Kidney (tissue), 14 donors: ENCODE data around the gene CTNNBL1. TPM values are rescaled to one million over a fixed set of nuclear protein-coding genes. Genes with fewer than 3 reads are reported as not detected.
A peak's percentile ranks its signal among the peaks of the same experiment; 100 is the strongest.

ENCODE experiments used
- DNase-seq, 5 donors: peaks; one replicate each; pipeline ENCODE4 v3.0.0-alpha.2; 2013 to 2020
- FAIRE-seq: peaks from 2 replicates; lab custom pipeline; 2012; peaks lifted over from hg19 to GRCh38; lab: Jason Lieb, UNC
- H3K27ac ChIP-seq, 2 donors: one replicate each; pipeline ENCODE4 v1.7.0; 2013; ENCODE audit warnings: low read depth in 2 of 2, low read length in 2 of 2, inconsistent platforms in 1 of 2
- H3K27me3 ChIP-seq: one replicate; pipeline ENCODE4 v1.7.1; 2013; ENCODE audit warnings: low read length, inconsistent platforms; ENCODE audit not compliant: control insufficient read depth, insufficient read depth
- H3K36me3 ChIP-seq, 3 donors: one replicate each; pipeline versions ENCODE4 v1.7.0 to v1.7.1; 2013; ENCODE audit warnings: low read length in 3 of 3, control low read depth in 1 of 3, inconsistent platforms in 1 of 3; ENCODE audit not compliant: insufficient read depth in 3 of 3, control insufficient read depth in 2 of 3
- H3K4me1 ChIP-seq, 3 donors: one replicate each; pipeline versions ENCODE4 v1.7.0 to v1.7.1; 2013; ENCODE audit warnings: low read length in 3 of 3, inconsistent platforms in 1 of 3, low read depth in 1 of 3; ENCODE audit not compliant: control insufficient read depth in 2 of 3, insufficient read depth in 2 of 3
- H3K4me3 ChIP-seq, 3 donors: one replicate each; pipeline versions ENCODE4 v1.7.0 to v1.8.1; 2013; ENCODE audit warnings: low read length in 3 of 3, control low read depth in 1 of 3, inconsistent platforms in 1 of 3
- H3K9ac ChIP-seq, 3 donors: one replicate each; pipeline versions ENCODE4 v1.7.0 to v1.7.1; 2013; ENCODE audit warnings: low read length in 3 of 3, control low read depth in 1 of 3, inconsistent platforms in 1 of 3
- H3K9me3 ChIP-seq, 3 donors: one replicate each; pipeline versions ENCODE4 v1.7.0 to v1.7.1; 2013; ENCODE audit warnings: low read length in 3 of 3, control low read depth in 1 of 3, inconsistent platforms in 1 of 3; ENCODE audit not compliant: control insufficient read depth in 2 of 3, insufficient read depth in 1 of 3
- CTCF ChIP-seq: IDR thresholded peaks from 3 replicates; pipeline ENCODE4 v1.5.1; 2012; ENCODE audit warnings: mild to moderate bottlenecking, moderate library complexity, borderline replicate concordance; ENCODE audit not compliant: insufficient read depth; ENCODE audit errors: extremely low read depth
- intact Hi-C: fragments of 100-400 bp; cut with DNase I; formaldehyde crosslinking; loops from one replicate; pipeline ENCODE4 v1.11.1; 2022
- polyA plus RNA-seq: library from polyadenylated mRNA; stranded (reverse); fragments of 350-450 nt; fragmentation: Illumina TruSeq; extraction: RNeasy Lipid Tissue Mini Kit (QIAGEN cat#74804); gene quantifications from one replicate; pipeline ENCODE4 v1.2.3, GENCODE V29; 2014; ENCODE audit warnings: low read depth, low replicate concordance; ENCODE audit not compliant: insufficient read depth
- total RNA-seq: library from RNA; stranded (reverse); fragmentation: NEBNext Ultra II Directional; extraction: Animal tissue kit (Norgen Biotek cat#: 25700); gene quantifications from one replicate; pipeline ENCODE4 v1.2.1, GENCODE V29; 2021
- donor health status: control.
- donor health status: control.
- donor health status: control.
- donor health status: control.
- donor health status: control.
- donor health status: DM: yes; HTN: yes; CAD: no.
- donor health status: Normal renal cell carcinoma (clear cell type).

CTNNBL1 gene
- total and polyA plus RNA-seq, 2 donors from 2014 or later = 40.9 to 70.9 TPM

DNA sequence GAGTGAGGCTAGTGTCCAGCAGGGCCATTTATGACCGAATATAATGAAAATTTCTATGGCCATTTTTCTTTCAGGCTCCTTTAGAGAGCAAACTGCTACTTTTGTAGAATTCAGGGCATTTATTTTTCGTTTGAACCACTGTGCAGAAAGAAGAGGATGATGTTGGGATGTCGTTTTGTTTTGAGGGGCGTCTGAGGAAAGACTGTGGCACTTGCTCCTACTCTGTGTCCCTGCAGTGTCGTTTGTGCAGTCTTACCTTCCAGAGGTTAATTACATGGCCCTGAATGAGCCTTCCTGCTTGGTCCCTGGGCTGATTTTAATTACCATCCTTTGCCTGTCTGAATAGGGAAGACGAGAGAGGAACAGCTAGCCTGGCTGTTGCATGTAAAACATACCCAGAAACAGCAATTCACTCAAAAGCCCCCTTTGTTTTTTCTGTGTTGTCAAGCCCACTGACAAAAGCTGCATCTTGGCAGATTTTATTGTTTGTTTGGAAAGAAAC, 65.3 kb downstream of the CTNNBL1 start:
- Histone ChIP-seq H3K4me1 (peaks cover 0 to 2% (median 0%) of the 10 kb centered on the region in 3 donors), H3K9me3 (no peaks in the 10 kb centered on the region), H3K36me3 (peaks cover 0 to 17% (median 9%) of the 10 kb centered on the region in 3 donors), H3K27me3 (no peaks in the 10 kb centered on the region), H3K27ac (no peak overlapping the region), H3K9ac (no peak overlapping the region), H3K4me3 (no peak overlapping the region)
- TF ChIP-seq CTCF = no peak
- DNase-seq (no peak), FAIRE-seq (no peak)
- intact Hi-C loops = no loop called here

DNA sequence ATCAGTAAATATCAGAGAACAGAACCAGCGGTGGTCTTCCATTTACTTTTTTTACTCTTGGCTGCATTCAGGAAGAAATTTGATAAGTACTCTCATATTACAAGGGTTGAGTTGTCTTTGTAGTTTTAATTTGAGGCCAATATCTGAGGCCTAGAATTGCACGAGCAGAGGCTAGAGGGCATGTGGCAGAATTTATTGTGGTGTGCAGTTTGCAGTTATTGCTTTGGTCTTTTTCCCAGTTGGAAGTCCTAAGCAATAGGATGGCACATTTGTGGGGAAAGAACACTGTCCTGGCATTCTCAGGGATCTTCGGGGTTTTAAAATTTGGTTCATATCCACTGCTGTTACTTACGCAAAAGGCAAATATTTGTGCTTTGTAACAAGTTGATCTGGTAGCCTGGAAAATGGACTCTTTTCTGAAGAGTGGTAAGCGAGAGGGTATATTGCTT, 66.0 kb downstream of the CTNNBL1 start:
- Histone ChIP-seq H3K4me1 (peaks cover 0 to 2% (median 0%) of the 10 kb centered on the region in 3 donors), H3K27me3 (no peaks in the 10 kb centered on the region), H3K27ac (no peak overlapping the region), H3K36me3 (peaks cover 0 to 17% (median 9%) of the 10 kb centered on the region in 3 donors), H3K9me3 (no peaks in the 10 kb centered on the region), H3K9ac (no peak overlapping the region), H3K4me3 (no peak overlapping the region)
- DNase-seq = peak in 3 of 5 donors; percentile 29 to 76 (median 61)
- TF ChIP-seq CTCF = no peak
- no peak for FAIRE-seq
- intact Hi-C loops = no loop called here

- peaks cover 0 to 2% (median 0%) of the 10 kb centered on the region in 3 donors for H3K4me1 ChIP-seq
- intact Hi-C loops = no loop called here
- no peak overlapping the region for H3K27ac ChIP-seq
- peaks cover 0 to 17% (median 11%) of the 10 kb centered on the region in 3 donors for H3K36me3 ChIP-seq
- DNase-seq = no peak
- H3K4me3 ChIP-seq = no peak overlapping the region
- no peak overlapping the region for H3K9ac ChIP-seq
- no peaks in the 10 kb centered on the region for H3K27me3 ChIP-seq
- no peak for FAIRE-seq
- TF ChIP-seq CTCF = no peak
- no peaks in the 10 kb centered on the region for H3K9me3 ChIP-seq
Measured at GRCh38 chr20:37760322-37760721, 66.5 kb downstream of the CTNNBL1 start.
